Large intestine (tissue), 3 donors: ENCODE results near the gene ADAM22. TPM values are rescaled to one million over a fixed set of nuclear protein-coding genes. Genes with fewer than 3 reads are reported as not detected.
A peak's percentile ranks its signal among the peaks of the same experiment; 100 is the strongest.

Source experiments
- DNase-seq, 2 donors: peaks; one replicate each; pipeline versions ENCODE4 v3.0.0 to v3.0.0-alpha.2; 2013
- H3K27ac ChIP-seq: one replicate; pipeline ENCODE4 v1.5.1; 2013; ENCODE audit warnings: low read length
- H3K27me3 ChIP-seq: 2 replicates; pipeline ENCODE4 v1.6.1; 2013; ENCODE audit warnings: low read length; ENCODE audit not compliant: control insufficient read depth, insufficient read depth
- H3K36me3 ChIP-seq: 2 replicates; pipeline ENCODE4 v1.6.1; 2013; ENCODE audit warnings: low read length; ENCODE audit not compliant: control insufficient read depth, insufficient read depth
- H3K4me1 ChIP-seq: one replicate; pipeline ENCODE4 v1.6.1; 2013; ENCODE audit warnings: low read length; ENCODE audit not compliant: control insufficient read depth, insufficient read depth
- H3K4me3 ChIP-seq: one replicate; pipeline ENCODE4 v1.5.1; 2013; ENCODE audit warnings: low read length
- H3K9me3 ChIP-seq: one replicate; pipeline ENCODE4 v1.6.1; 2013; ENCODE audit warnings: mild to moderate bottlenecking, low read depth, low read length, moderate library complexity; ENCODE audit not compliant: control insufficient read depth
- WGBS: methylation state at CpG from one replicate; pipeline ENCODE4 v1.1.5; 2013; ENCODE audit warnings: low lambda C conversion rate; ENCODE audit not compliant: insufficient coverage; 5-methylcytosine and 5-hydroxymethylcytosine counted together
- polyA plus RNA-seq: library from polyadenylated mRNA; unstranded; fragments of 120-200 nt; gene quantifications from one replicate; pipeline ENCODE4 v1.2.1, GENCODE V29; 2013

The ADAM22 gene
- polyA plus RNA-seq, 1 donor: 5.9 TPM

- no peaks in the 10 kb centered on the region for H3K27me3 ChIP-seq
- no peaks in the 10 kb centered on the region for H3K36me3 ChIP-seq
- H3K9me3 ChIP-seq: no peaks in the 10 kb centered on the region
- H3K4me1 ChIP-seq: no peaks in the 10 kb centered on the region
- DNase-seq: no peak
- WGBS: no CpG with 5 or more reads among the region's 1 CpG
- no peak overlapping the region for H3K4me3 ChIP-seq
- H3K27ac ChIP-seq: no peak overlapping the region
Observed at GRCh38 chr7:88102675-88103074, 168.6 kb downstream of the ADAM22 start.

GRCh38 chr7:88104732-88105131, 170.7 kb downstream of the ADAM22 start:
- DNase-seq: no peak
- Histone ChIP-seq H3K9me3 (no peaks in the 10 kb centered on the region), H3K27me3 (no peaks in the 10 kb centered on the region), H3K4me3 (no peak overlapping the region), H3K27ac (no peak overlapping the region), H3K36me3 (no peaks in the 10 kb centered on the region), H3K4me1 (no peaks in the 10 kb centered on the region)
- WGBS: 90% methylated on average over 2 of the region's 2 CpGs

- H3K9me3 ChIP-seq: no peaks in the 10 kb centered on the region
- DNase-seq: no peak
- H3K4me3 ChIP-seq: no peak overlapping the region
- H3K27ac ChIP-seq: no peak overlapping the region
- no CpG with 5 or more reads among the region's 3 CpGs for WGBS
- no peaks in the 10 kb centered on the region for H3K36me3 ChIP-seq
- no peaks in the 10 kb centered on the region for H3K4me1 ChIP-seq
- H3K27me3 ChIP-seq: no peaks in the 10 kb centered on the region
Observed at GRCh38 chr7:88105231-88105630, 171.2 kb downstream of the ADAM22 start.

- H3K36me3 ChIP-seq: no peaks in the 10 kb centered on the region
- no peak for DNase-seq
- H3K4me1 ChIP-seq: no peaks in the 10 kb centered on the region
- no peaks in the 10 kb centered on the region for H3K27me3 ChIP-seq
- H3K4me3 ChIP-seq: no peak overlapping the region
- no peak overlapping the region for H3K27ac ChIP-seq
- 94% methylated on average over 3 of the region's 4 CpGs for WGBS
- H3K9me3 ChIP-seq: no peaks in the 10 kb centered on the region
Observed at GRCh38 chr7:88106434-88106833, 172.4 kb downstream of the ADAM22 start.

- Histone ChIP-seq H3K27me3 (no peaks in the 10 kb centered on the region), H3K4me3 (no peak overlapping the region), H3K4me1 (no peaks in the 10 kb centered on the region), H3K9me3 (no peaks in the 10 kb centered on the region), H3K36me3 (no peaks in the 10 kb centered on the region), H3K27ac (no peak overlapping the region)
- WGBS: no CpG with 5 or more reads among the region's 3 CpGs
- DNase-seq: no peak
Observed at GRCh38 chr7:88109612-88110011, 175.6 kb downstream of the ADAM22 start.

- Histone ChIP-seq H3K27me3 (no peaks in the 10 kb centered on the region), H3K9me3 (no peaks in the 10 kb centered on the region), H3K4me1 (peaks cover 5% of the 10 kb centered on the region), H3K36me3 (no peaks in the 10 kb centered on the region), H3K4me3 (no peak overlapping the region), H3K27ac (no peak overlapping the region)
- 60% methylated on average over 2 of the region's 4 CpGs for WGBS
- DNase-seq: peak in 1 of 2 donors; percentile 26
Observed at GRCh38 chr7:88111140-88111743, 177.2 kb downstream of the ADAM22 start.

GRCh38 chr7:88111954-88112471, 178.0 kb downstream of the ADAM22 start:
- H3K9me3 ChIP-seq: no peaks in the 10 kb centered on the region
- H3K4me1 ChIP-seq: peaks cover 5% of the 10 kb centered on the region
- no peaks in the 10 kb centered on the region for H3K36me3 ChIP-seq
- no peak overlapping the region for H3K4me3 ChIP-seq
- no peaks in the 10 kb centered on the region for H3K27me3 ChIP-seq
- no peak for DNase-seq
- H3K27ac ChIP-seq: no peak overlapping the region
- WGBS: no CpG with 5 or more reads among the region's 2 CpGs

GRCh38 chr7:88115258-88115796, 181.3 kb downstream of the ADAM22 start:
- H3K9me3 ChIP-seq: no peaks in the 10 kb centered on the region

GRCh38 chr7:88115816-88116215, 181.8 kb downstream of the ADAM22 start:
- 100% methylated on average over 1 of the region's 2 CpGs for WGBS
- H3K4me3 ChIP-seq: no peak overlapping the region
- DNase-seq: no peak
- H3K27ac ChIP-seq: no peak overlapping the region
- H3K9me3 ChIP-seq: no peaks in the 10 kb centered on the region
- H3K4me1 ChIP-seq: peaks cover 5% of the 10 kb centered on the region
- H3K27me3 ChIP-seq: no peaks in the 10 kb centered on the region
- no peaks in the 10 kb centered on the region for H3K36me3 ChIP-seq

More at GRCh38 chr7:88115258-88115796, 181.3 kb downstream of the ADAM22 start:
- Histone ChIP-seq H3K36me3 (no peaks in the 10 kb centered on the region), H3K4me1 (peaks cover 5% of the 10 kb centered on the region), H3K27ac (no peak overlapping the region), H3K4me3 (no peak overlapping the region), H3K27me3 (no peaks in the 10 kb centered on the region)
- no peak for DNase-seq

- WGBS: no CpG with 5 or more reads among the region's 1 CpG
- H3K27me3 ChIP-seq: no peaks in the 10 kb centered on the region
- peaks cover 5% of the 10 kb centered on the region for H3K4me1 ChIP-seq
- DNase-seq: no peak
- no peaks in the 10 kb centered on the region for H3K36me3 ChIP-seq
- no peak overlapping the region for H3K4me3 ChIP-seq
- no peaks in the 10 kb centered on the region for H3K9me3 ChIP-seq
- no peak overlapping the region for H3K27ac ChIP-seq
Observed at GRCh38 chr7:88116235-88116795, 182.3 kb downstream of the ADAM22 start.

GRCh38 chr7:88117325-88117724, 183.3 kb downstream of the ADAM22 start:
- peak; percentile 29 to 60 for DNase-seq
- WGBS: 33% methylated on average over 1 of the region's 2 CpGs
- H3K9me3 ChIP-seq: no peaks in the 10 kb centered on the region

More at GRCh38 chr7:88117325-88117724, 183.3 kb downstream of the ADAM22 start:
- H3K27ac ChIP-seq: no peak overlapping the region
- H3K36me3 ChIP-seq: no peaks in the 10 kb centered on the region
- no peak overlapping the region for H3K4me3 ChIP-seq
- H3K4me1 ChIP-seq: peaks cover 5% of the 10 kb centered on the region
- H3K27me3 ChIP-seq: no peaks in the 10 kb centered on the region
